Effector memory CD4-positive, alpha-beta T cell (primary cell): ENCODE results near the gene MAP2.

Experiments
- DNase-seq, 3 donors: peaks; one replicate each; pipeline ENCODE4 v3.0.0-alpha.2; 2020
- H3K27ac ChIP-seq: 2 replicates; pipeline ENCODE4 v1.7.0; 2013; ENCODE audit warnings: mild to moderate bottlenecking, low read length, moderate library complexity; ENCODE audit not compliant: insufficient read depth, poor library complexity, severe bottlenecking
- H3K27me3 ChIP-seq: replicated peaks from 2 replicates; pipeline ENCODE4 v1.7.0; 2013; ENCODE audit warnings: mild to moderate bottlenecking, low read length; ENCODE audit not compliant: insufficient read depth, control insufficient read depth, poor library complexity, severe bottlenecking
- H3K36me3 ChIP-seq: 2 replicates; pipeline ENCODE4 v1.7.0; 2013; ENCODE audit warnings: mild to moderate bottlenecking, low read length, moderate library complexity; ENCODE audit not compliant: control insufficient read depth, insufficient read depth
- H3K4me1 ChIP-seq: 2 replicates; pipeline ENCODE4 v1.7.0; 2013; ENCODE audit warnings: low read length, mild to moderate bottlenecking; ENCODE audit not compliant: control insufficient read depth, insufficient read depth, poor library complexity, severe bottlenecking
- H3K4me3 ChIP-seq: 2 replicates; pipeline ENCODE4 v1.7.0; 2013; ENCODE audit warnings: low read length, low read depth, mild to moderate bottlenecking; ENCODE audit not compliant: insufficient read depth, poor library complexity, severe bottlenecking
- H3K9me3 ChIP-seq: 2 replicates; pipeline ENCODE4 v1.7.0; 2013; ENCODE audit warnings: mild to moderate bottlenecking, low read length, moderate library complexity; ENCODE audit not compliant: control insufficient read depth

The MAP2 gene

DNA sequence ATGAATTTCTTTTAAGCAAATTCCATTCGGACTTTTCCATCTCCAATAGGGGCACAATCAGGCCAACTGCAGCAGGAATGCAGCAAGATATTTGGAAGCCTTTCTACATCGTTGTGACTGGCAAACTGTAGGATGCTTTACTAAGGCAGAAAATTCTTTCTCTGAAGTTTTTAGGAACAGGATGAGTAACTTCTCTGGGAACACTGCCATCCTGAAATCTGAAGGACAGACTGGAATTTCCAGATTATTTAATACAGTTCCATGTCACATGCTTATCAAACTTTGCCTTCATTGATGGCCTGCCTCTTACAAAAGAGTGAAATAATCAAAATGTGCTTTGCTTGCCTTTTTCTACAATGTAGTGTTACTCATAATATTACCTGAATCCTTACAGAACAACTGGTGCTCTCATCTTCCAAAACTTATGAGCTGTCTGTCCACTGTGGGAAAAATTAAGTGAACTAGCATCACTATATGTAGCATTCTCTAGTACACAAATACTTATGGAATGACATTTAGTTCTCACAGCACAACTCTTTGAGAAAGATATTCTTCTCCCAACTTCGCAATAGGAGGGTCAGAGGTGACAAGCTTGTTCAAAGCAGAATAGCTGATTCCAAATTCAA, 32.0 kb upstream of the MAP2 start:
- no peaks in the 10 kb centered on the region for H3K36me3 ChIP-seq
- H3K9me3 ChIP-seq = no peaks in the 10 kb centered on the region
- no peak overlapping the region for H3K4me3 ChIP-seq
- H3K27me3 ChIP-seq = no peaks in the 10 kb centered on the region
- no peak overlapping the region for H3K27ac ChIP-seq
- no peaks in the 10 kb centered on the region for H3K4me1 ChIP-seq
- DNase-seq = no peak

DNA sequence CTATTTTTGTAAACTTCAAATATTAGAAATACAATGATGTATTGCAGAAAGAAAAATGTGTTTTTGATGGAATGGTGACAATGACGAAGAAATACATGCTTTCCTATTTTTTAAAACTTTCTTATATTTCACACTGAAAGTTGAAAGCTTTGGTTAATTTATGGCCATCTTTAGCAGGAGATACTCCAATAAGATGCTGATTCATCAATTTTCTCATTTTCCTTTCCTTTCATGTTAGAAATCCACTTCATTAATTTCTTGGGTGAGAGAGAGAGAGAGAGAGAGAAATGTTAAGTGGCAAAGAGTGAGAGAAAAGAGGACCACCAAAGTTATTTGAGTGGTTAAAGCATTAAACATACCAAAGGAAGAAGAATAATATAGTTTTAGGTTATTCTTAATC, 28.6 kb upstream of the MAP2 start:
- H3K4me1 ChIP-seq = no peaks in the 10 kb centered on the region
- H3K4me3 ChIP-seq = no peak overlapping the region
- H3K9me3 ChIP-seq = no peaks in the 10 kb centered on the region
- H3K27me3 ChIP-seq = no peaks in the 10 kb centered on the region
- H3K36me3 ChIP-seq = no peaks in the 10 kb centered on the region
- H3K27ac ChIP-seq = no peak overlapping the region
- DNase-seq = no peak

GRCh38 chr2:209395652-209396051, 28.2 kb upstream of the MAP2 start:
- no peaks in the 10 kb centered on the region for H3K4me1 ChIP-seq
- no peak for DNase-seq
- H3K36me3 ChIP-seq = no peaks in the 10 kb centered on the region
- no peak overlapping the region for H3K4me3 ChIP-seq
- H3K27me3 ChIP-seq = no peaks in the 10 kb centered on the region
- no peak overlapping the region for H3K27ac ChIP-seq
- H3K9me3 ChIP-seq = no peaks in the 10 kb centered on the region

DNA sequence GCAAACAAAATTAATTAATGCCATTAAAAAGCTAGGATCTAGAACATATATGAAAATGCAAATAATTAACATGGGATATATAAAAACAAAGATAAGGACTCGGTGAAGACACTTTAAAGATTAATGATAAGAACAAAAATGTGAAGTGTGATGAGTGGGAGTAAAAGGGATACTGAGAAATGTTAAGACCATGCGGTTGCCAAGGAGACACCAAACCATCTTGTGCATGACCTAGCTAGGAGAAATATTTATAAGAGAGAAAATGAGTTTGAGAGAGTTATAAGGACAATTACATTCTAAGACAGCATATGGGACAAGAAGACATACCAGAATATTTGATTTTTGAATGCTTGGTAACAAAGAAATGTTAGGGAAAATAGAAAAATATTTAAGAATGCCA, 25.4 kb upstream of the MAP2 start:
- H3K4me1 ChIP-seq = no peaks in the 10 kb centered on the region
- no peaks in the 10 kb centered on the region for H3K27me3 ChIP-seq

GRCh38 chr2:209401788-209402187, 22.1 kb upstream of the MAP2 start:
- Histone ChIP-seq H3K27ac (no peak overlapping the region), H3K9me3 (no peaks in the 10 kb centered on the region), H3K27me3 (no peaks in the 10 kb centered on the region), H3K4me1 (no peaks in the 10 kb centered on the region), H3K36me3 (no peaks in the 10 kb centered on the region), H3K4me3 (no peak overlapping the region)
- DNase-seq = no peak

More for the DNA sequence above, 25.4 kb upstream of the MAP2 start:
- H3K9me3 ChIP-seq = no peaks in the 10 kb centered on the region
- no peak overlapping the region for H3K4me3 ChIP-seq
- no peak overlapping the region for H3K27ac ChIP-seq
- DNase-seq = no peak
- no peaks in the 10 kb centered on the region for H3K36me3 ChIP-seq

- no peak overlapping the region for H3K4me3 ChIP-seq
- H3K4me1 ChIP-seq = no peaks in the 10 kb centered on the region
- H3K36me3 ChIP-seq = no peaks in the 10 kb centered on the region
- no peak overlapping the region for H3K27ac ChIP-seq
- DNase-seq = no peak
- H3K9me3 ChIP-seq = no peaks in the 10 kb centered on the region
- no peaks in the 10 kb centered on the region for H3K27me3 ChIP-seq
Measured at GRCh38 chr2:209411296-209411695, 12.6 kb upstream of the MAP2 start.

DNA sequence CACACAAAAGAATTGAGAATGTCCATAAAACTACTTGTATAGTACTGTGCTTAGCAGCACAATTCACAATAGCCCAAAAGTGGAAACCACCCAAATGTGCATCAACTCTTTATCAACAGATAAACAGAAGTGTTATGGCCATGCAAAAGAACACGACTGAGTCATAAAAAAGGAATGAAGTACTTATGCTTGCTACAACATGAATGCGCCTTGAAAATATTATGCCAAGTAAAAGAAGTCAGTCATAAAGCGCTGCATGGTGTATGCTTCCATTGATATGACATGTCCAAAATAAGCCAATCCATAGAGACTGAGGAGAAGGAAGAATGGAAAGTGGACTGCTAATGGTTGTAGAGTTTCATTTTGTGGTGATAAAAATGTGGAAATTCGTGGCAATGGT, 12.1 kb upstream of the MAP2 start:
- no peaks in the 10 kb centered on the region for H3K9me3 ChIP-seq
- no peak for DNase-seq
- H3K27me3 ChIP-seq = no peaks in the 10 kb centered on the region
- no peak overlapping the region for H3K27ac ChIP-seq
- no peaks in the 10 kb centered on the region for H3K36me3 ChIP-seq
- no peaks in the 10 kb centered on the region for H3K4me1 ChIP-seq
- H3K4me3 ChIP-seq = no peak overlapping the region

- DNase-seq = no peak
- Histone ChIP-seq H3K36me3 (no peaks in the 10 kb centered on the region), H3K27me3 (no peaks in the 10 kb centered on the region), H3K27ac (no peak overlapping the region), H3K4me3 (no peak overlapping the region), H3K9me3 (no peaks in the 10 kb centered on the region), H3K4me1 (no peaks in the 10 kb centered on the region)
Measured at GRCh38 chr2:209413311-209414014, 10.4 kb upstream of the MAP2 start.

GRCh38 chr2:209416913-209417312, 6.9 kb upstream of the MAP2 start:
- H3K4me3 ChIP-seq = no peak overlapping the region
- no peaks in the 10 kb centered on the region for H3K27me3 ChIP-seq
- peaks cover 2% of the 10 kb centered on the region for H3K9me3 ChIP-seq
- no peak overlapping the region for H3K27ac ChIP-seq
- H3K4me1 ChIP-seq = no peaks in the 10 kb centered on the region
- DNase-seq = no peak
- H3K36me3 ChIP-seq = no peaks in the 10 kb centered on the region

- Histone ChIP-seq H3K36me3 (no peaks in the 10 kb centered on the region), H3K27me3 (no peaks in the 10 kb centered on the region), H3K9me3 (peaks cover 2% of the 10 kb centered on the region), H3K4me1 (peaks cover 4% of the 10 kb centered on the region), H3K27ac (no peak overlapping the region), H3K4me3 (no peak overlapping the region)
- no peak for DNase-seq
Measured at GRCh38 chr2:209422191-209422754, 1.6 kb upstream of the MAP2 start.
